Gastroesophageal sphincter (tissue), 3 donors: Measurements from ENCODE around the gene ZBTB7A.

ENCODE experiments used
- POLR2A ChIP-seq, 2 donors: fragments of 450-650 bp; IDR thresholded peaks; one replicate each; pipeline ENCODE4 v1.6.1; 2017; ENCODE audit warnings: antibody characterized with exemption in 2 of 2, mild to moderate bottlenecking in 2 of 2, moderate library complexity in 1 of 2
- POLR2AphosphoS5 ChIP-seq: sonication (generic); formaldehyde crosslinking; IDR thresholded peaks from one replicate; pipeline ENCODE4 v1.6.1; 2017; ENCODE audit warnings: antibody characterized with exemption
- TF ChIP-seq, protein P1 (sequence below), 4 experiments: fragments of 200-600 bp in 2 of 4; fragments of 450-650 bp in 2 of 4; sonication (generic) in 1 of 4; IDR thresholded peaks; one replicate each; pipeline ENCODE4 v1.5.1; 2017 to 2019; ENCODE audit warnings: antibody characterized with exemption in 4 of 4, mild to moderate bottlenecking in 2 of 4, moderate library complexity in 2 of 4

DNA sequence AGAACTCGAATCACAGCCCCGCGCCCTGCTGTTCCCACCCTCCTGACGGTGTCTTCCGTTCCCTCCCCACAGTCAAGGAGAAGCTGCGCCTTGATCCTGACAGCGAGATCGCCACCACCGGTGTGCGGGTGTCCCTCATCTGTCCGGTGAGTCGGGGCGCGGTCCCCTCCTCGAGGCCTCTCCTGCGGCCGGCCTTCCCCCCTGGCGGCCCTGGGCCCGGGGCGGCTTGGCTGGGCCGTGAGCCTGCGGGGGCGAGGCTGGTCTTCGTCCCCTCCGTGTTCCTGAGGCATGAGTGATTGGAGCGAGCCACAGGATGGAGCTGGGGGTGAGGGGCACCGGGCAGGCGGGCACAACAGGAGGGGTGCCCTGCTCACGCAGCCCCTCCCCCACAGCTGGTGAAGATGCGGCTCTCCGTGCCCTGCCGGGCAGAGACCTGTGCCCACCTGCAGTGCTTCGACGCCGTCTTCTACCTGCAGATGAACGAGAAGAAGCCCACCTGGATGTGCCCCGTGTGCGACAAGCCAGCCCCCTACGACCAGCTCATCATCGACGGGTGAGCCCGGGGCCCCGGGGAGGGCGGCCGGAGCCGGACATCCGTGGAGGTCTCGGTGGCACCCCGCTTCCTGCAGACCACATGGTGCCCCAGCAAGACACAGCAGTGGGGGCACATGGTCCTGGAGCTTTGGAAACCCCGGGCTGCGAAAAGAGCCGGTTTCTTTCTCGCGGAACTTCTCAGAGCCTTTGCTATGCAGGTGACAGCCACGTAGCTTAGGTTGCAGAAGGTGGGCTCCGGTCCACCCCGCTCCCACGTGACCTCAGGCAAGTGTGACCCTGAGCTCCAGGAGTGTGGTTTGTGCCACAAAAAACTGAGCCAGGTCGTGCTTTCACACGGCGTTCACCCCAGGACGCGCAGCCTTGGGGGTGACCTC lies 33.4 kb downstream of the ZBTB7A start:
- TF ChIP-seq POLR2A (IDR thresholded peaks at IDR 0.05), result no peak
- TF ChIP-seq, protein P1, sequence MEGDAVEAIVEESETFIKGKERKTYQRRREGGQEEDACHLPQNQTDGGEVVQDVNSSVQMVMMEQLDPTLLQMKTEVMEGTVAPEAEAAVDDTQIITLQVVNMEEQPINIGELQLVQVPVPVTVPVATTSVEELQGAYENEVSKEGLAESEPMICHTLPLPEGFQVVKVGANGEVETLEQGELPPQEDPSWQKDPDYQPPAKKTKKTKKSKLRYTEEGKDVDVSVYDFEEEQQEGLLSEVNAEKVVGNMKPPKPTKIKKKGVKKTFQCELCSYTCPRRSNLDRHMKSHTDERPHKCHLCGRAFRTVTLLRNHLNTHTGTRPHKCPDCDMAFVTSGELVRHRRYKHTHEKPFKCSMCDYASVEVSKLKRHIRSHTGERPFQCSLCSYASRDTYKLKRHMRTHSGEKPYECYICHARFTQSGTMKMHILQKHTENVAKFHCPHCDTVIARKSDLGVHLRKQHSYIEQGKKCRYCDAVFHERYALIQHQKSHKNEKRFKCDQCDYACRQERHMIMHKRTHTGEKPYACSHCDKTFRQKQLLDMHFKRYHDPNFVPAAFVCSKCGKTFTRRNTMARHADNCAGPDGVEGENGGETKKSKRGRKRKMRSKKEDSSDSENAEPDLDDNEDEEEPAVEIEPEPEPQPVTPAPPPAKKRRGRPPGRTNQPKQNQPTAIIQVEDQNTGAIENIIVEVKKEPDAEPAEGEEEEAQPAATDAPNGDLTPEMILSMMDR (IDR thresholded peaks at IDR 0.05), result no peak
- no peak for TF ChIP-seq POLR2AphosphoS5
